H54 (cell line): ENCODE measurements around the gene NFS1.
"Not testable (repeated sequence)": the region's sequence is repeated elsewhere in the genome, so short reads cannot be mapped to it uniquely, and the experiment has no call there.

Experiments used
- DNase-seq: peaks from one replicate; pipeline ENCODE4 v3.0.0; 2011; ENCODE audit warnings: low spot score, mixed read lengths; ENCODE audit not compliant: insufficient read length
- FAIRE-seq: peaks from 3 replicates; lab custom pipeline; 2011; peaks lifted over from hg19 to GRCh38; lab: Jason Lieb, UNC
- POLR2A ChIP-seq: IDR thresholded peaks from 2 replicates; pipeline ENCODE4 v1.6.1; 2011; ENCODE audit warnings: low read depth, mild to moderate bottlenecking, low read length

The NFS1 gene

GRCh38 chr20:35708502-35708901 is 9.3 kb upstream of the NFS1 start:
- DNase-seq (no peak), FAIRE-seq (peak; percentile 20)
- no peak for TF ChIP-seq POLR2A

- not testable (repeated sequence) for DNase-seq
- peak; percentile 60 for FAIRE-seq
Observed at GRCh38 chr20:35706591-35707529, 7.7 kb upstream of the NFS1 start.

GRCh38 chr20:35705894-35706293 is 6.7 kb upstream of the NFS1 start:
- FAIRE-seq, DNase-seq: not testable (repeated sequence)

- DNase-seq (no peak), FAIRE-seq (no peak)
- no peak for TF ChIP-seq POLR2A
Observed at GRCh38 chr20:35704514-35705261, 5.5 kb upstream of the NFS1 start.

- DNase-seq (no peak), FAIRE-seq (no peak)
- TF ChIP-seq POLR2A, result no peak
Observed at GRCh38 chr20:35702824-35703695, 3.9 kb upstream of the NFS1 start.

- no peak for TF ChIP-seq POLR2A
- DNase-seq, result no peak
- FAIRE-seq, result no peak
Observed at GRCh38 chr20:35702051-35702823, 3.1 kb upstream of the NFS1 start.

GRCh38 chr20:35700625-35701148 is 1.5 kb upstream of the NFS1 start:
- FAIRE-seq (no peak), DNase-seq (no peak)
- no peak for TF ChIP-seq POLR2A

- TF ChIP-seq POLR2A, result no peak
- no peak for DNase-seq
- no peak for FAIRE-seq
Observed at GRCh38 chr20:35699957-35700624, 939 bp upstream of the NFS1 start.

- DNase-seq (no peak), FAIRE-seq (no peak)
- TF ChIP-seq POLR2A, result no peak
Observed at GRCh38 chr20:35698298-35699126, 640 bp downstream of the NFS1 start.

GRCh38 chr20:35697696-35698297 is 1.4 kb downstream of the NFS1 start:
- TF ChIP-seq POLR2A, result no peak
- FAIRE-seq, result no peak
- no peak for DNase-seq

DNA sequence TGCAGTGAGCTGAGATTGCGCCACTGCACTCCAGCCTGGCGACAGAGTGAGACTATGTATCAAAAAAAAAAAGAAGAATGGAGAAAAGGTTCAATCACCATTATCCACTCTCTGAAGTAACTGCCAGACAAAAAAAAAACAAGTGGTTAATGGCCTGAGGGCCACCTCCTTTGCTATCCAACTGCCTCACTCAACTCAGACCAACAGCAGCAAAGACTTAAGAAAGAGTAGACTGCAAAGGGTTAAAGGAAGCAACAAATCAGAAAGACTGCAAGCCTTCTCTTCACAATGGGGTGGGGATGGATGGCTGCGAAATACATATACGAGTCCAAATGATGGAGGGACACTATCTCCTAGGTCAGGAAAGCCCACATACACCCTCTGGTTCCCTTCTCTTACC is 3.2 kb downstream of the NFS1 start:
- DNase-seq, result no peak
- TF ChIP-seq POLR2A, result no peak
- FAIRE-seq, result no peak
